Mesendoderm (in vitro differentiated cells): ENCODE measurements around the gene GRID2.
"Not testable (repeated sequence)": the region's sequence is repeated elsewhere in the genome, so short reads cannot be mapped to it uniquely, and the experiment has no call there.

Experiments used
- DNase-seq: peaks from one replicate; pipeline ENCODE4 v3.0.0; 2013
- H2AK5ac ChIP-seq: 2 replicates; pipeline ENCODE4 v1.6.1; 2013; ENCODE audit warnings: low read length, inconsistent platforms
- H2BK120ac ChIP-seq: 2 replicates; pipeline ENCODE4 v1.6.1; 2013; ENCODE audit warnings: low read depth, mild to moderate bottlenecking, low read length, moderate library complexity, mixed read lengths
- H2BK15ac ChIP-seq: replicated peaks from 2 replicates; pipeline ENCODE4 v1.6.1; 2013; ENCODE audit warnings: low read depth, mild to moderate bottlenecking, moderate library complexity
- H2BK5ac ChIP-seq: 2 replicates; pipeline ENCODE4 v1.6.1; 2013; ENCODE audit warnings: low read length, inconsistent platforms
- H3K18ac ChIP-seq: 2 replicates; pipeline ENCODE4 v1.6.1; 2013; ENCODE audit warnings: mild to moderate bottlenecking, low read length, mixed read lengths
- H3K23ac ChIP-seq: one replicate; pipeline ENCODE4 v1.6.1; 2013; ENCODE audit warnings: low read length
- H3K27ac ChIP-seq: 2 replicates; pipeline ENCODE4 v1.5.1; 2013; ENCODE audit warnings: low read depth, mild to moderate bottlenecking, inconsistent platforms, low read length, moderate library complexity
- H3K27me3 ChIP-seq: 2 replicates; pipeline ENCODE4 v1.6.1; 2013; ENCODE audit warnings: low read length, control low read depth, mild to moderate bottlenecking, inconsistent platforms; ENCODE audit not compliant: insufficient read depth, poor library complexity
- H3K36me3 ChIP-seq: 2 replicates; pipeline ENCODE4 v1.6.1; 2013; ENCODE audit warnings: low read length, inconsistent platforms; ENCODE audit not compliant: control insufficient read depth, insufficient read depth
- H3K4ac ChIP-seq: one replicate; pipeline ENCODE4 v1.6.1; 2013; ENCODE audit warnings: low read depth, mild to moderate bottlenecking, low read length, moderate library complexity
- H3K4me1 ChIP-seq: 2 replicates; pipeline ENCODE4 v1.6.1; 2013; ENCODE audit warnings: low read depth, low read length, inconsistent platforms; ENCODE audit not compliant: control insufficient read depth
- H3K4me2 ChIP-seq: 2 replicates; pipeline ENCODE4 v1.6.1; 2013; ENCODE audit warnings: low read length
- H3K4me3 ChIP-seq: 2 replicates; pipeline ENCODE4 v1.5.1; 2013; ENCODE audit warnings: mild to moderate bottlenecking, low read length
- H3K56ac ChIP-seq: one replicate; pipeline ENCODE4 v1.6.1; 2013; ENCODE audit warnings: low read length
- H3K79me1 ChIP-seq: 2 replicates; pipeline ENCODE4 v1.6.1; 2013; ENCODE audit warnings: low read length, inconsistent platforms
- H3K79me2 ChIP-seq: 2 replicates; pipeline ENCODE4 v1.6.1; 2013; ENCODE audit warnings: mild to moderate bottlenecking, low read length; ENCODE audit not compliant: control insufficient read depth, insufficient read depth
- H3K9ac ChIP-seq: 2 replicates; pipeline ENCODE4 v1.6.1; 2013; ENCODE audit warnings: low read length, inconsistent platforms
- H4K5ac ChIP-seq: one replicate; pipeline ENCODE4 v1.6.1; 2013; ENCODE audit warnings: low read length
- H4K8ac ChIP-seq: one replicate; pipeline ENCODE4 v1.6.1; 2013; ENCODE audit warnings: low read depth, mild to moderate bottlenecking, control low read depth, low read length, moderate library complexity
- WGBS: extraction: QIAGEN DNeasy Blood & Tissue Kit; methylation state at CpG from one replicate; pipeline ENCODE4 v1.1.7; 2013; ENCODE audit warnings: low lambda C conversion rate, missing lambda C conversion rate; ENCODE audit not compliant: insufficient coverage; ENCODE audit errors: extremely low coverage; 5-methylcytosine and 5-hydroxymethylcytosine counted together

The GRID2 gene

GRCh38 chr4:92403525-92403924, 99.8 kb downstream of the GRID2 start:
- not testable (repeated sequence) for H4K8ac ChIP-seq, H3K4me3 ChIP-seq, H2BK120ac ChIP-seq, H4K5ac ChIP-seq, DNase-seq, H2BK15ac ChIP-seq, H3K9ac ChIP-seq, H3K27me3 ChIP-seq, H2BK5ac ChIP-seq, H3K27ac ChIP-seq, H3K36me3 ChIP-seq, H3K4me2 ChIP-seq, H2AK5ac ChIP-seq, H3K23ac ChIP-seq, H3K79me2 ChIP-seq, H3K18ac ChIP-seq, H3K4ac ChIP-seq, H3K4me1 ChIP-seq, H3K56ac ChIP-seq, H3K79me1 ChIP-seq
- no CpG with 5 or more reads among the region's 7 CpGs for WGBS

- peak overlapping the region; percentile 57 for H2BK15ac ChIP-seq
- no peak overlapping the region for H3K4me3 ChIP-seq
- no peak overlapping the region for H3K9ac ChIP-seq
- H3K56ac ChIP-seq, result no peak overlapping the region
- H3K27me3 ChIP-seq, result no peaks in the 10 kb centered on the region
- H3K79me1 ChIP-seq, result no peaks in the 10 kb centered on the region
- H3K79me2 ChIP-seq, result no peaks in the 10 kb centered on the region
- no peak overlapping the region for H3K23ac ChIP-seq
- no peaks in the 10 kb centered on the region for H3K36me3 ChIP-seq
- no peak for DNase-seq
- WGBS, result no CpG with 5 or more reads among the region's 1 CpG
- no peak overlapping the region for H2BK5ac ChIP-seq
- H3K18ac ChIP-seq, result no peak overlapping the region
- no peak overlapping the region for H3K4me2 ChIP-seq
- H3K4me1 ChIP-seq, result no peaks in the 10 kb centered on the region
- no peak overlapping the region for H3K27ac ChIP-seq
- H2BK120ac ChIP-seq, result no peak overlapping the region
- H4K8ac ChIP-seq, result no peak overlapping the region
- H2AK5ac ChIP-seq, result no peak overlapping the region
- H3K4ac ChIP-seq, result no peak overlapping the region
- H4K5ac ChIP-seq, result no peak overlapping the region
These were observed 102.7 kb downstream of the GRID2 start for GRCh38 chr4:92406488-92406887.

GRCh38 chr4:92421920-92422319, 118.2 kb downstream of the GRID2 start:
- Histone ChIP-seq H2AK5ac (no peak overlapping the region), H3K4me1 (peaks cover 2% of the 10 kb centered on the region), H3K4me3 (no peak overlapping the region), H3K79me2 (no peaks in the 10 kb centered on the region), H3K27me3 (no peaks in the 10 kb centered on the region), H3K23ac (no peak overlapping the region), H2BK120ac (no peak overlapping the region), H3K56ac (no peak overlapping the region), H3K9ac (no peak overlapping the region), H3K27ac (no peak overlapping the region), H3K36me3 (no peaks in the 10 kb centered on the region), H3K18ac (no peak overlapping the region), H2BK15ac (no peak overlapping the region), H3K79me1 (no peaks in the 10 kb centered on the region), H4K8ac (no peak overlapping the region), H3K4me2 (no peak overlapping the region), H2BK5ac (no peak overlapping the region), H3K4ac (no peak overlapping the region), H4K5ac (no peak overlapping the region)
- DNase-seq, result no peak
- no CpG with 5 or more reads among the region's 2 CpGs for WGBS

- no peak overlapping the region for H2AK5ac ChIP-seq
- H3K79me1 ChIP-seq, result no peaks in the 10 kb centered on the region
- H3K36me3 ChIP-seq, result no peaks in the 10 kb centered on the region
- no peak overlapping the region for H3K9ac ChIP-seq
- H3K4me1 ChIP-seq, result no peaks in the 10 kb centered on the region
- H2BK120ac ChIP-seq, result no peak overlapping the region
- DNase-seq, result no peak
- no peak overlapping the region for H3K23ac ChIP-seq
- H3K18ac ChIP-seq, result no peak overlapping the region
- no peak overlapping the region for H2BK15ac ChIP-seq
- no peak overlapping the region for H3K4me3 ChIP-seq
- no peaks in the 10 kb centered on the region for H3K27me3 ChIP-seq
- no peak overlapping the region for H3K27ac ChIP-seq
- WGBS, result no CpG with 5 or more reads among the region's 4 CpGs
- H2BK5ac ChIP-seq, result no peak overlapping the region
- H3K4me2 ChIP-seq, result no peak overlapping the region
- no peak overlapping the region for H4K8ac ChIP-seq
- H3K4ac ChIP-seq, result no peak overlapping the region
- no peak overlapping the region for H3K56ac ChIP-seq
- no peak overlapping the region for H4K5ac ChIP-seq
- no peaks in the 10 kb centered on the region for H3K79me2 ChIP-seq
These were observed 129.5 kb downstream of the GRID2 start for GRCh38 chr4:92433272-92433758.

- not testable (repeated sequence) for H3K23ac ChIP-seq, H3K27ac ChIP-seq, H4K5ac ChIP-seq, H2BK15ac ChIP-seq, H3K4ac ChIP-seq, H3K56ac ChIP-seq, H3K79me2 ChIP-seq, H3K79me1 ChIP-seq, H2BK5ac ChIP-seq, H3K18ac ChIP-seq, H3K4me1 ChIP-seq, H3K4me2 ChIP-seq, H3K36me3 ChIP-seq, H3K27me3 ChIP-seq, H4K8ac ChIP-seq, H2AK5ac ChIP-seq, H3K4me3 ChIP-seq, H3K9ac ChIP-seq, H2BK120ac ChIP-seq
- DNase-seq, result peak; percentile 33
- no CpG with 5 or more reads among the region's 6 CpGs for WGBS
These were observed 135.0 kb downstream of the GRID2 start for GRCh38 chr4:92438722-92439121.

GRCh38 chr4:92442131-92442530, 138.4 kb downstream of the GRID2 start:
- H3K36me3 ChIP-seq, H2BK5ac ChIP-seq, H3K27ac ChIP-seq, H2BK120ac ChIP-seq, H3K27me3 ChIP-seq, H3K23ac ChIP-seq, H2BK15ac ChIP-seq, H4K8ac ChIP-seq, H3K4me2 ChIP-seq, H3K79me1 ChIP-seq, H3K4me1 ChIP-seq, H4K5ac ChIP-seq, H2AK5ac ChIP-seq: not testable (repeated sequence)
- DNase-seq, result peak; percentile 48
- peak overlapping the region; percentile 74 for H3K9ac ChIP-seq
- H3K18ac ChIP-seq, result peak overlapping the region; percentile 86
- H3K56ac ChIP-seq, result peak overlapping the region; percentile 89
- H3K79me2 ChIP-seq, result peaks cover 23% of the 10 kb centered on the region
- H3K4me3 ChIP-seq, result peak overlapping the region; percentile 58
- H3K4ac ChIP-seq, result peak overlapping the region; percentile 20
- no CpG with 5 or more reads among the region's 20 CpGs for WGBS
